Hepatocyte (in vitro differentiated cells): ENCODE measurements around the gene PTPRR. TPM values are rescaled to one million over a fixed set of nuclear protein-coding genes. Genes with fewer than 3 reads are reported as not detected.

Experiments used
- DNase-seq: peaks from one replicate; pipeline ENCODE4 v3.0.0-alpha.2; 2016; ENCODE audit warnings: low spot score
- H2AFZ ChIP-seq: fragments of 200-600 bp; sonication (generic); 2 replicates; pipeline ENCODE4 v1.6.0; 2016; ENCODE audit warnings: antibody characterized with exemption, mild to moderate bottlenecking
- H3K27ac ChIP-seq: fragments of 200-600 bp; sonication (generic); 2 replicates; pipeline ENCODE4 v1.5.1; 2016; ENCODE audit warnings: mild to moderate bottlenecking
- H3K27me3 ChIP-seq: fragments of 200-600 bp; sonication (generic); 2 replicates; pipeline ENCODE4 v1.6.1; 2016
- H3K36me3 ChIP-seq: fragments of 200-600 bp; sonication (generic); replicated peaks from 2 replicates; pipeline ENCODE4 v1.5.1; 2016; ENCODE audit warnings: low read depth; ENCODE audit not compliant: insufficient read depth
- H3K4me1 ChIP-seq: fragments of 200-600 bp; sonication (generic); 2 replicates; pipeline ENCODE4 v1.5.1; 2016; ENCODE audit warnings: mild to moderate bottlenecking, moderate library complexity; ENCODE audit not compliant: insufficient read depth
- H3K4me2 ChIP-seq: fragments of 200-600 bp; sonication (generic); 2 replicates; pipeline ENCODE4 v1.6.0; 2016
- H3K4me3 ChIP-seq: fragments of 200-600 bp; sonication (generic); 2 replicates; pipeline ENCODE4 v1.5.1; 2016; ENCODE audit warnings: mild to moderate bottlenecking
- H3K79me2 ChIP-seq: fragments of 200-600 bp; sonication (generic); 2 replicates; pipeline ENCODE4 v1.6.0; 2017; ENCODE audit warnings: mild to moderate bottlenecking
- H3K9me2 ChIP-seq: fragments of 200-600 bp; sonication (generic); replicated peaks from 2 replicates; pipeline ENCODE4 v1.6.0; 2017; ENCODE audit warnings: mild to moderate bottlenecking; ENCODE audit not compliant: insufficient read depth
- H3K9me3 ChIP-seq: fragments of 200-600 bp; sonication (generic); 2 replicates; pipeline ENCODE4 v1.5.1; 2016; ENCODE audit warnings: low read depth, mild to moderate bottlenecking
- H4K20me1 ChIP-seq: fragments of 200-600 bp; sonication (generic); 2 replicates; pipeline ENCODE4 v1.6.0; 2016; ENCODE audit warnings: mild to moderate bottlenecking; ENCODE audit not compliant: insufficient read depth, poor library complexity, severe bottlenecking
- EZH2phosphoT487 ChIP-seq: fragments of 200-600 bp; sonication (generic); IDR thresholded peaks from one replicate; pipeline ENCODE4 v1.6.1; 2018; ENCODE audit warnings: antibody characterized with exemption, mild to moderate bottlenecking, low read depth, moderate library complexity; ENCODE audit not compliant: unreplicated experiment, severe bottlenecking
- WGBS: methylation state at CpG from one replicate; pipeline ENCODE4 v1.1.6; 2016; ENCODE audit warnings: low lambda C conversion rate; ENCODE audit errors: missing lambda C conversion rate; 5-methylcytosine and 5-hydroxymethylcytosine counted together
- polyA plus RNA-seq: library from polyadenylated mRNA; unstranded; fragments of >200 nt; fragmentation: Nextera tagmentation; extraction: Ambion mirVana; gene quantifications from 2 replicates; pipeline ENCODE4 v1.2.1, GENCODE V29; 2016
- small RNA-seq: library from RNA; depleted of rRNA; stranded (forward); fragments of <200 nt; gene quantifications from one replicate; pipeline ENCODE3, GENCODE V24; 2014
- total RNA-seq: library from RNA; depleted of rRNA; stranded (reverse); fragments of >200 nt; gene quantifications from 2 replicates; pipeline ENCODE4 v1.2.3, GENCODE V29; 2014
- TF ChIP-seq, protein P1 (sequence below): fragments of 200-600 bp; sonication (generic); IDR thresholded peaks from 2 replicates; pipeline ENCODE4 v1.5.1; 2016; ENCODE audit warnings: antibody characterized with exemption, mild to moderate bottlenecking; ENCODE audit not compliant: poor library complexity

The PTPRR gene
- total and polyA plus RNA-seq, 2 experiments from 2014 or later: 1.9 to 4.8 TPM

DNA sequence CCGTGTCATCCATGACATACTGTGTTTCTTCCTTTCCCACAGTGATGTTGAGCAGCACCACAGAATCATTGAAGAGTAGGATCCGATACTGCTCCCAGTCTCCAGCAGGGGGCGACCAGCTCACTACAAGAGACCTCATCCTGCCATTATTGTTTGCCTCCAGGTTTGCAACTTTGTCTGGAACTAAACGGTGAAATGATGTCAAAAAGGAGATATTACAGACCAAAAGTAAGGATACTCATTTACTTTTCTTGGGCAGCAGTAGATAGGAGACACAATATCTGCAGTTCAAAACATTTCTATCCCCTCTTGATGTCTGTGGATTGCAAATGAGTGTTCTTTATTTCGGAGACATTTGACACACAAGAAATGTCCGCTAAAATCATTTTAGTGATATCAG is 330.5 kb downstream of the PTPRR start:
- 39% methylated on average over 6 of the region's 6 CpGs for WGBS

More for the DNA sequence above, 330.5 kb downstream of the PTPRR start:
- H3K9me2 ChIP-seq: no peaks in the 10 kb centered on the region
- no peaks in the 10 kb centered on the region for H3K79me2 ChIP-seq
- no peaks in the 10 kb centered on the region for H4K20me1 ChIP-seq
- no peak overlapping the region for H3K4me3 ChIP-seq
- H3K4me1 ChIP-seq: no peaks in the 10 kb centered on the region
- no peak overlapping the region for H2AFZ ChIP-seq
- no peaks in the 10 kb centered on the region for H3K9me3 ChIP-seq
- no peaks in the 10 kb centered on the region for H3K36me3 ChIP-seq
- H3K27me3 ChIP-seq: no peaks in the 10 kb centered on the region
- peak; percentile 86 for DNase-seq
- H3K4me2 ChIP-seq: no peak overlapping the region
- TF ChIP-seq EZH2phosphoT487: no peak
- TF ChIP-seq, protein P1, sequence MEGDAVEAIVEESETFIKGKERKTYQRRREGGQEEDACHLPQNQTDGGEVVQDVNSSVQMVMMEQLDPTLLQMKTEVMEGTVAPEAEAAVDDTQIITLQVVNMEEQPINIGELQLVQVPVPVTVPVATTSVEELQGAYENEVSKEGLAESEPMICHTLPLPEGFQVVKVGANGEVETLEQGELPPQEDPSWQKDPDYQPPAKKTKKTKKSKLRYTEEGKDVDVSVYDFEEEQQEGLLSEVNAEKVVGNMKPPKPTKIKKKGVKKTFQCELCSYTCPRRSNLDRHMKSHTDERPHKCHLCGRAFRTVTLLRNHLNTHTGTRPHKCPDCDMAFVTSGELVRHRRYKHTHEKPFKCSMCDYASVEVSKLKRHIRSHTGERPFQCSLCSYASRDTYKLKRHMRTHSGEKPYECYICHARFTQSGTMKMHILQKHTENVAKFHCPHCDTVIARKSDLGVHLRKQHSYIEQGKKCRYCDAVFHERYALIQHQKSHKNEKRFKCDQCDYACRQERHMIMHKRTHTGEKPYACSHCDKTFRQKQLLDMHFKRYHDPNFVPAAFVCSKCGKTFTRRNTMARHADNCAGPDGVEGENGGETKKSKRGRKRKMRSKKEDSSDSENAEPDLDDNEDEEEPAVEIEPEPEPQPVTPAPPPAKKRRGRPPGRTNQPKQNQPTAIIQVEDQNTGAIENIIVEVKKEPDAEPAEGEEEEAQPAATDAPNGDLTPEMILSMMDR: peak; percentile 80
- no peak overlapping the region for H3K27ac ChIP-seq

Small RNA genes lying within 50 kb of the gene (small RNA-seq; reads per million reads assigned to genes)
- gene RF00019: not detected

Other genes with a start within 250 kb of the PTPRR start
- 639 and 683 TPM in 2 replicates for gene TSPAN8, start 237.3 kb upstream of the PTPRR start, total RNA-seq
- 292 and 312 TPM in 2 replicates for gene TSPAN8, start 237.3 kb upstream of the PTPRR start, polyA plus RNA-seq